Naive thymus-derived CD8-positive, alpha-beta T cell (primary cell): ENCODE data around the gene GLYATL1B. TPM values are rescaled to one million over a fixed set of nuclear protein-coding genes. Genes with fewer than 3 reads are reported as not detected.
"Not testable (repeated sequence)": the region's sequence is repeated elsewhere in the genome, so short reads cannot be mapped to it uniquely, and the experiment has no call there.

Source experiments
- ATAC-seq, 2 donors: fragments of 150-1000 bp; cut with Tn5 transposase in 1 of 2; sonication (Bioruptor Pico), chemical (Tn5 transposase) in 1 of 2; 1 replicate in 1 of 2; 2 replicates in 1 of 2; pipeline ENCODE4 v1.10.0; 2021; ENCODE audit warnings: mild to moderate bottlenecking in 2 of 2, moderate library complexity in 2 of 2
- POLR2A ChIA-PET: fragments of 350-600 bp; sonication (Branson Sonifier 250); formaldehyde crosslinking; loops from one replicate; lab custom pipeline; 2021; ENCODE audit warnings: antibody characterized with exemption; lab: Charles Lee
- DNase-seq, 10 donors: peaks; one replicate each; pipeline versions ENCODE4 v3.0.0 to v3.0.0-alpha.2; 2020 to 2022
- H3K27ac Mint-ChIP-seq, 10 donors: one replicate each; pipeline ENCODE4 v1.8.0; 2020 to 2022; ENCODE audit warnings: mild to moderate bottlenecking in 10 of 10, mixed read lengths in 10 of 10, moderate library complexity in 4 of 10, inconsistent platforms in 1 of 10
- H3K27me3 Mint-ChIP-seq, 5 donors: one replicate each; pipeline ENCODE4 v1.8.0; 2021 to 2022; ENCODE audit warnings: mixed read lengths in 5 of 5
- H3K36me3 Mint-ChIP-seq, 3 donors: one replicate each; pipeline ENCODE4 v1.8.0; 2020 to 2022; ENCODE audit warnings: mixed read lengths in 3 of 3, mild to moderate bottlenecking in 2 of 3, inconsistent platforms in 1 of 3
- H3K4me1 Mint-ChIP-seq, 4 donors: one replicate each; pipeline ENCODE4 v1.8.0; 2021 to 2022; ENCODE audit warnings: mixed read lengths in 4 of 4
- H3K4me3 Mint-ChIP-seq, 10 donors: one replicate each; pipeline ENCODE4 v1.8.0; 2020 to 2022; ENCODE audit warnings: mild to moderate bottlenecking in 10 of 10, mixed read lengths in 10 of 10, moderate library complexity in 6 of 10, inconsistent platforms in 1 of 10
- H3K9me3 Mint-ChIP-seq, 9 donors: one replicate each; pipeline ENCODE4 v1.8.0; 2020 to 2022; ENCODE audit warnings: mixed read lengths in 9 of 9, mild to moderate bottlenecking in 3 of 9, inconsistent platforms in 1 of 9, moderate library complexity in 1 of 9
- polyA plus RNA-seq, 3 donors: library from polyadenylated mRNA; unstranded; fragments of 300-500 nt; fragmentation: Illumina TruSeq; gene quantifications; one replicate each; pipeline ENCODE4 v1.2.3, GENCODE V29; 2021
- total RNA-seq, 8 experiments: library from RNA in 2 of 8; stranded (reverse) in 2 of 8; gene quantifications; one replicate each; pipeline ENCODE4 v1.2.3 and lab custom pipeline; 2021 to 2026

Gene GLYATL1B
- total and polyA plus RNA-seq, 5 experiments from 2014 or later, result not detected

DNA sequence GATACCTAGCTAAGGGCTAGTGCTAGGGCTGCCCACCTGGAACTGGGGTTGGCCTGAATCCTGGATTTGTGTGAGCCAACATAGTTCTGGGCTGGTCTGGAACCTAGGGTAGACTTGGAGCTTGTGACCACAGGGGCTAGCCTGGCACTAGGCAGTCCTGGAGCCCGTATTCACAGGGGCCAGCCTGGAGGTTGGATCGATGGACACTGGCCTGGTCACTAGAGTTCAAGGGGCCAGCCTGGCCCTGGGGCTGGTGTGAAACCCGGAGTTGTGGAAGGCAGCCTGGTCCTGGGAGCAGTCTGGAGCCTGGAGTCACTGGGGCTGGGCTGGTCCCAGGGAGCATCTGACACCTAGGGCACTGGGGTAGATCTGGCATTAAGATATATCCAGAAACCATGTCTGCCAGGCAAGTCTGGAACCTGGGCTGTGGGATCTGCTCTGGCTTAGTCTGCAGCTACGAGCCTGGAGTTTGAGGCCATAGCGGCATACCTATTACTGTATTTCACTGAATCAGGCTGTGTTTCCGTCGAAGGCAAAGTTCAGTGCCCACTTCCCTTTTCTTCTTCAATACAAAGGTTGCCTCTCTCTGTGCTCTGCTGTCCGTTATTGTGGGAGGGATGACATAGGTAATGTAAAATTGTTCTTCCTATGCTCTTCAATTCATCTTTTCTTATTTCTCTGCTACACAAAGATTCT lies 9.1 kb upstream of the GLYATL1B start:
- H3K4me3 Mint-ChIP-seq, result peak overlapping the region in 1 of 10 donors; percentile 39
- H3K27ac Mint-ChIP-seq, result peak overlapping the region in 1 of 10 donors; percentile 16
- DNase-seq (no peak), ATAC-seq (peak in 1 of 2 donors; percentile 46)
- H3K36me3 Mint-ChIP-seq, result peaks cover 0 to 15% (median 8%) of the 10 kb centered on the region in 3 donors
- peaks cover 0 to 20% (median 3%) of the 10 kb centered on the region in 9 donors for H3K9me3 Mint-ChIP-seq
- POLR2A ChIA-PET, result no interaction called here
- H3K4me1 Mint-ChIP-seq, result peaks cover 0 to 23% (median 19%) of the 10 kb centered on the region in 4 donors
- H3K27me3 Mint-ChIP-seq, result peaks cover 19 to 31% (median 22%) of the 10 kb centered on the region in 5 donors

DNA sequence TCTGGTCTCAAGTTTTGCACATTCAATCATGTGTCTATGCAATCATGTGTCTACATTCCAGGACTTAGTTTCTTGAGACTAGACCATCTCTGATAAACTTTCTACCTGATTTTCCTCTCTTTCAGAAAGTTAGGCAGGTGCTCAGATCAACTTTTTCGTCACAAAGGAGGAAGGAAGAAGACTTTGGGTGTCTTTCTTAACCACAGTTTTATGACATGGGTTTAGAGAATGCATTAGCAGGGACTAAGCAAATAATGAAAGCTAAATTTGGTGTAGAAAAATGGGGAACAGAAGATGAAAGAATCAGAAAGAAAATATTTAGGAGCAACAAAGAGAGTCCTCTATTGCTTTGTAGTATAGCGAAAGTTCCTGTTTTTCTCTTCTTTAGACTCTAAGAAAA lies 7.7 kb upstream of the GLYATL1B start:
- peaks cover 0 to 23% (median 19%) of the 10 kb centered on the region in 4 donors for H3K4me1 Mint-ChIP-seq
- peaks cover 0 to 17% (median 3%) of the 10 kb centered on the region in 9 donors for H3K9me3 Mint-ChIP-seq
- no peak overlapping the region for H3K4me3 Mint-ChIP-seq
- H3K36me3 Mint-ChIP-seq, result peaks cover 0 to 15% (median 8%) of the 10 kb centered on the region in 3 donors
- POLR2A ChIA-PET, result no interaction called here
- peaks cover 14 to 22% (median 19%) of the 10 kb centered on the region in 5 donors for H3K27me3 Mint-ChIP-seq
- peak overlapping the region in 1 of 10 donors; percentile 3 for H3K27ac Mint-ChIP-seq
- no peak for DNase-seq
- no peak for ATAC-seq

DNA sequence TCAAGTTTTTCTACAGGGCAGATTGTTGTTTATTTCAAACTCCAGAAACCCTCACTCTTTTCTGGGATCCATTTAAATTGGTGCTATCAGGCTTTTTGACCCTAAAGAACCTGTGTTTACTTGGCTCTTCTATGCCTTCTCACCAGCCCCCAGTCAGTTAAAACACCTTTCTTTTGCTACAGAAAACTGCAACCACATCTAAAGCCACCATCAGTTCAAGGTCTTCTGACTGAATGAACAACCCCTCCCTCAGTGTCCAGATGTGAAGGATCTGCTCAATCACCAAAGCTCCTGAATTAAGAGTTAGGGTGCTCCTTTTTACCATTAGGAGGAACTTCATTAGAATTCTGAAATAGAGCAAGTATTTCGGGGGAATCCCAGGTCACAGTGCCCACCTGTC lies 7.0 kb upstream of the GLYATL1B start:
- no peak for ATAC-seq
- H3K9me3 Mint-ChIP-seq, result peaks cover 0 to 13% (median 3%) of the 10 kb centered on the region in 9 donors
- H3K36me3 Mint-ChIP-seq, result peaks cover 0 to 14% (median 8%) of the 10 kb centered on the region in 3 donors
- H3K4me1 Mint-ChIP-seq, result peaks cover 0 to 23% (median 19%) of the 10 kb centered on the region in 4 donors
- POLR2A ChIA-PET, result no interaction called here
- H3K27me3 Mint-ChIP-seq, result peaks cover 14 to 22% (median 18%) of the 10 kb centered on the region in 5 donors
- no peak overlapping the region for H3K4me3 Mint-ChIP-seq
- DNase-seq, result no peak
- H3K27ac Mint-ChIP-seq, result peak overlapping the region in 1 of 10 donors; percentile 3

DNA sequence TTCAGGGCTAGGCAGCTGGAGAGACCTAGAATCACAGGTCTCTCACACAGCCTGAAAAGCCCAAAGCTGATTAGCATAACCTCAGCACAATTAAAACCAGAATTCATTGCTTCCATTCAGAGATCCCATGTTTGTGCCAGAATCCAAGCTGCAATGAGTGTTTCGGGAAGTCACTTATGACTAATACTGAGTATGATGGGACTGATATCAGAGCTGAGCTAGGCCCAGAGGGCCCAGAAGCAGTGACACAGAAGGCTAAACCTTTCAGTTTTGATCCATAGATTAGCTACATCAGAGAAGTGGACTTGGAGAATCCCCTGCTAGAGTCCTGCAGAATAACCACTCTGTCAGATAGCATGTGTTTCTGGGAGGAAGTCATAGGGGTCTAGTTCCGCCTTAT lies 5.7 kb upstream of the GLYATL1B start:
- peaks cover 0 to 23% (median 19%) of the 10 kb centered on the region in 4 donors for H3K4me1 Mint-ChIP-seq
- H3K4me3 Mint-ChIP-seq, POLR2A ChIA-PET, H3K9me3 Mint-ChIP-seq, DNase-seq, H3K27ac Mint-ChIP-seq, H3K36me3 Mint-ChIP-seq, ATAC-seq: not testable (repeated sequence)
- peaks cover 5 to 14% (median 7%) of the 10 kb centered on the region in 5 donors for H3K27me3 Mint-ChIP-seq

DNA sequence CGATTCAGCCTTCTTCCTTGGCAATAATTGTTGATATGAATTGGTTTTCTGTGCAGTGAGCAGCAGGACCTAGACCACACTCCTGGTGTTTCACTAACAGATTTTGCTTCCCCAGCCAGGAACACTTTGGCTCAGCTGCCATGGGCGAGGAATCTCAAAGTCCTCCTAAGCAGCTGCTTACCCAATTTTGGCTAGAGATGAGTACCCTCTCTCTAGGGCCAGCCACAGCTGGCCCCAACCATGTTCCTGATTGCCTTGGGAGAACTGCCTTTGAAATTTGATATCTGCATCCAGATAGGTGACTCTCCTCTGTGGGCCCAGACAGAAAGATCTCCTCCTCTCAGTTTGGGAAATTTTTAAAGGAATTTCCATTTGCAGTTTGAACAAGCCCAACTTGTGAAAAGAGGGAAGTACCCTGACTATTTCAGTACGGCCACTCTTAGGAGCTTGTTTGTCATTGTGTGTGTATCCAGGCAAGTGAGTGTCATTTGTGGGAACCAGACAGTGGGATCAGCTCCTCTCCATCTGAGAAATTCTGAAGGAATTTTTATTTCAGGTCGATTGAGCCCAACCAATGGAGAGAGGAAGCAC lies 4.6 kb upstream of the GLYATL1B start:
- H3K36me3 Mint-ChIP-seq, H3K9me3 Mint-ChIP-seq, H3K27ac Mint-ChIP-seq, ATAC-seq, POLR2A ChIA-PET, H3K27me3 Mint-ChIP-seq, H3K4me3 Mint-ChIP-seq, DNase-seq: not testable (repeated sequence)
- peaks cover 0 to 23% (median 19%) of the 10 kb centered on the region in 4 donors for H3K4me1 Mint-ChIP-seq

DNA sequence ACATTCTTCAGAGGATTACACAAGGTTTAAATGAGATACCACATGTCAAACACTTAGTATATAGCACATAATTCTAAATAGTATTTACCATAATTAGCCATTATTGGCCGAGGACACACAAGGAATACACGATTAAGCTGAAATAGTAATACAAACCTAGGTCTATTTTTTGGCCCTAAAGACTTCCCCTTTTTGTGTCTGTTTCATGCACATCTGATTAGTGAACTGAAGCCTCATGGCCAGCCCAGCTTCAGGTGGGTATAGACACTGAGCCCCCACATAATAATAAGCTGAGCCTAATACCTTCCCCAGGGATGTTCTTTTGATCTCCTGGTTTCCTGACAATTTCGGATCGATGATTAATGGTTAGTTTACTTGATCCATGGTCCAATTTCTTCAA lies 2.1 kb downstream of the GLYATL1B start:
- no peak for DNase-seq
- POLR2A ChIA-PET, result no interaction called here
- Mint-ChIP-seq H3K9me3 (no peaks in the 10 kb centered on the region), H3K27ac (no peak overlapping the region), H3K27me3 (peaks cover 0 to 10% (median 7%) of the 10 kb centered on the region in 5 donors), H3K36me3 (no peaks in the 10 kb centered on the region), H3K4me1 (peaks cover 0 to 14% (median 0%) of the 10 kb centered on the region in 4 donors), H3K4me3 (no peak overlapping the region)
- ATAC-seq, result no peak

DNA sequence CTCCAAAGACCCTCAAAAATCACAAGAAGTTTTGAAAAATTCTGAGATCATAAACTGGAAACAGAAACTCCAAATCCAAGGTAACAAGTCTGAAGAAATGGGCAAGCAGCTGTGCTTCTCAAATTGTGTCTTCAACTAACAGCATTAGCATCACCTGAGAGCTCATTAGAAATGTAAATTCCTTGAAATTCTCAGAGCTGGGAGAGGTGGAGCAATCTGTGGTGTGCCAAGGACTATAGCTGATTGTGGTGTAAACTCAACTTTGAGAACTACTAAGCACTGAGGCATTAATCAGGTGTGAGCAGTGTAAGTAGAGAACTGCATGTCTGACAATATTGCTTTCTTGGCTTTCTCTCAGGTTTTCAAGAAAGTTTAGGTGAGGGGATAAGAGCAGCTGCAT lies 7.5 kb downstream of the GLYATL1B start:
- H3K9me3 Mint-ChIP-seq, H3K4me3 Mint-ChIP-seq, H3K36me3 Mint-ChIP-seq, DNase-seq, POLR2A ChIA-PET, H3K27ac Mint-ChIP-seq, ATAC-seq: not testable (repeated sequence)
- Mint-ChIP-seq H3K27me3 (peaks cover 7 to 30% (median 18%) of the 10 kb centered on the region in 5 donors), H3K4me1 (peaks cover 0 to 34% (median 1%) of the 10 kb centered on the region in 4 donors)

DNA sequence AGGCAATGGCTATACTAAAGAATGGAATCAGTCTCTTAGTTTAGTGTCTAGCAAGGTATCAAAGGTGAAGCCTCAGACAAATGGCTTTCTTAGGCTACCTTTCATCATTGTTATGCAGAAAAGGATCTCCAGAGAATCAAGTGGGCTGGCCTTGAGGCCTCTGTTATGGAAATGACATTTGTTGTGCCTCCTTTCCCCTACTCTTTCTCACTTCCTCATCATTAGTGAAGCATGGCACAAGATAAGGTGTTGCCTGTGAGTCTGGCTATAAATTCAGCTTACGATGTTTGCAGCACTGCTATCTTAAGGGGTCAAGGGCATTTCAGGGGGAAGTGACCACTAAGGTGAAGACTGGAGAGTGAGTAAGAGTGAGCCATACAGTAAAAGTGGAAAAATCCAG lies 9.1 kb downstream of the GLYATL1B start:
- DNase-seq, H3K9me3 Mint-ChIP-seq, H3K4me3 Mint-ChIP-seq, H3K36me3 Mint-ChIP-seq, POLR2A ChIA-PET: not testable (repeated sequence)
- H3K4me1 Mint-ChIP-seq, result peaks cover 0 to 38% (median 1%) of the 10 kb centered on the region in 4 donors
- ATAC-seq, result peak in 1 of 2 donors; percentile 46
- peaks cover 12 to 45% (median 24%) of the 10 kb centered on the region in 5 donors for H3K27me3 Mint-ChIP-seq
- H3K27ac Mint-ChIP-seq, result peak overlapping the region in 2 of 10 donors; percentile 14 to 51

DNA sequence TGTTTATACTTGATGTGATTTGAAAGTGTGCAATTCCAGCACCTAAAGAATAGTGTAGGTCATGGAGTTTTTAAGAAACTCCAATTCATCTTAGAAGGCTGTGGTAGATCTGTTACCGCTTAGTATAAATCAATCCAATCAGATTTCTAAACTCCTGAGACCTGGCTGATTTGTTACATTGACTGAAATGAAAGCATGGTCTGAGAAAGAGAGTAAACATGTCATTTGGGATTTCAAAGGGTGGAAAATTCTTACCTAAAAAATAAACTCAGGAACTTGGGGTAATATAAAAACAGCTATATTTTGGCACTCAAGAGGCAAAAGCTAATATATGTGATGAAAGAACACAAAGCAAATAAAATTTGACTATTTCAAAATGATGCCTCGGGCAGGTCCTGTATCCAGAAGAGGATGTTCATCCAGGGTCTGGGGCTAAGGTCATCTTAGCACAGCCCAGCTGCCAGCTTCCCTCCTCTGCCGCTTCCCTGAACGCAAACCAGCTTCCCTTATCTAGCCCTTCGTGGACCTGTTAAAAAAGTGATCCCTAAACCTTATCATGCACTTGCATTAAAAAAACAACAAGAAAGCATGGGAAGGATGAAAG lies 10.0 kb downstream of the GLYATL1B start:
- DNase-seq, H3K4me3 Mint-ChIP-seq, H3K27ac Mint-ChIP-seq, H3K9me3 Mint-ChIP-seq, H3K36me3 Mint-ChIP-seq, ATAC-seq, POLR2A ChIA-PET: not testable (repeated sequence)
- peaks cover 0 to 45% (median 1%) of the 10 kb centered on the region in 4 donors for H3K4me1 Mint-ChIP-seq
- H3K27me3 Mint-ChIP-seq, result peaks cover 14 to 54% (median 31%) of the 10 kb centered on the region in 5 donors

DNA sequence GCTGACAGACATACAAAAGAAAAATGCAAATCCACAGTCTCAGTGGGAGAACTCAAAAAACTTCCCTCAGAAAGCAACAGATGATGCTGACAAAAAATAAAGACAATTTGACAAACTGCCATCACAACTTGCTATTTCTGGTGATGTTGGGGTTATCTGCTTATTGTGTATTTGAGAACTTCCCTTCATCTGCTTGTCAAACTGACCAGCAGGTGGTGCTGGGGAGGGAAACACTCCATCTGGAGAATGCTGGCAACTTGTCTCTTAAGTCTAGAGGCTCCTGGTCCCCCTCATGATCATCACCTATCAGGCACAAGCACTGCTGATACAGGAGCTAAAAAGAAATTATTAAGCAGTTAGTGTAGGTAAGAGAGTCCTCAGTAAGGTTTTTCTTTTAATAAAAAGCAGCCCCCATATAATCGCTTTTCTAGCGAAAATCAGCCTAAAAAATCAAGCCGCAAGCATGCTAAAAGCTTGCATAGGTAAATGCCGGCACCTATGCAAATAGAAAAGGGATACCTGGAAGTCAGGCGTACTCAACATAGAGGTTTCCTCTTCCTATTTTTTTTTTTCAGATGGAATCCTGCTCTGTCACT lies 11.1 kb downstream of the GLYATL1B start:
- H3K27ac Mint-ChIP-seq, result peak overlapping the region in 1 of 10 donors; percentile 40
- peak; percentile 65 to 67 for ATAC-seq
- peaks cover 20 to 63% (median 39%) of the 10 kb centered on the region in 5 donors for H3K27me3 Mint-ChIP-seq

DNA sequence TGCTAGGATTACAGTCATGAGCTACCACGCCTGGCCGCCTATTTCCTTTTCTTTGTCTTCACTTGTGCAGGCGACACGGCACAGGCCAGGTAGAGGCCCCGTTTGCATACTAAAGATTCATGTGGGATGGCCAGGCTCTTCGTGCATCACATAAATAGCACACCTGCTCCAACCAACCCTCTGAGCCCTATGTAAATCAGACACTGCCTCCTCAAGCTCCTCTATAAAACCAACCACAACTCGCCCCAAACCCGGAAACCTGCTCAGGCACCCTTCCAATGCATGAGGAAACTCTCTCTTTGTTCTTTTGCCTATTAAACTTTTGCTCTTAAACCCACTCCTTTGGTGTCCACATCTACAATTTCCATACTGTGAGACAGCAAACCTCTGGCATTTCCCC lies 11.8 kb downstream of the GLYATL1B start:
- H3K36me3 Mint-ChIP-seq, H3K9me3 Mint-ChIP-seq, DNase-seq, H3K4me3 Mint-ChIP-seq, POLR2A ChIA-PET, ATAC-seq: not testable (repeated sequence)
- H3K4me1 Mint-ChIP-seq, result peaks cover 0 to 57% (median 10%) of the 10 kb centered on the region in 4 donors
- peak overlapping the region in 1 of 10 donors; percentile 9 for H3K27ac Mint-ChIP-seq
- peaks cover 22 to 62% (median 44%) of the 10 kb centered on the region in 5 donors for H3K27me3 Mint-ChIP-seq

More for the DNA sequence above, 11.1 kb downstream of the GLYATL1B start:
- POLR2A ChIA-PET, result no interaction called here
- no peaks in the 10 kb centered on the region for H3K36me3 Mint-ChIP-seq
- peaks cover 0 to 54% (median 7%) of the 10 kb centered on the region in 4 donors for H3K4me1 Mint-ChIP-seq
- no peaks in the 10 kb centered on the region for H3K9me3 Mint-ChIP-seq
- peak overlapping the region in 1 of 10 donors; percentile 36 for H3K4me3 Mint-ChIP-seq
- DNase-seq, result peak; percentile 44 to 82 (median 58)

DNA sequence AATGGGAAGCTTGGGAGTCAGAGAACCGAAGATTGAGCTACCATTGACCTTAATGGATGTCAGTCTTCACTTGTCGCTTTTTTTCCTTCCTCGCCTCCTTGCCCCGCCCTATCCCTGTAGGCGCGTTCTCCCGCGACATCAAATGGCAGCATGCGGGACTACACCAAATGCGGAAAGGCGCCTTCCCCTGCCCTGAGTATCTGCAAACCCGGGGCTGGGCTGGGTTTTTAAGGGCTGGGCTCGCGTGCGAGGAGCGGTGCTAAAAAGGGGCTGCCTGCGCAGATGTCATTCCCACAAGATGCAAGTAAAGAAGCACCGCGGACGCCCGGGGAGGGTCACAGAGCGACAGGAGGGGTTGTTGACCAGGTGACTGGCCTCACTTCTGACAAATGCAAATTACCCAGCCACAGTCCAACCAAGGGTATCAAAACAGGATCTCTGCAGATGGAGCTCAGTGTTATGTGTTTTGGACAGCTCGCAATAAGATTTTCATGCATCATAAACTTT lies 16.2 kb downstream of the GLYATL1B start:
- Mint-ChIP-seq H3K27me3 (peaks cover 38 to 91% (median 66%) of the 10 kb centered on the region in 5 donors), H3K4me1 (peaks cover 15 to 64% (median 25%) of the 10 kb centered on the region in 4 donors)
- POLR2A ChIA-PET, result no interaction called here

More for the DNA sequence above, 16.2 kb downstream of the GLYATL1B start:
- Mint-ChIP-seq H3K27ac (peak overlapping the region in 1 of 10 donors; percentile 36), H3K36me3 (no peaks in the 10 kb centered on the region), H3K9me3 (peaks cover 0 to 1% (median 0%) of the 10 kb centered on the region in 9 donors), H3K4me3 (peak overlapping the region; percentile 55 to 86 (median 66))
- ATAC-seq (peak; percentile 69 to 70), DNase-seq (peak in 7 of 10 donors; percentile 5 to 70 (median 15))
